Activated T-cell treated with anti-CD3 and anti-CD28 coated beads, Interleukin-2, amount 50 U/mL, for 4 hours (primary cell): ENCODE measurements around the gene KLHL2. TPM values are rescaled to one million over a fixed set of nuclear protein-coding genes. Genes with fewer than 3 reads are reported as not detected.
"Not testable (repeated sequence)": the region's sequence is repeated elsewhere in the genome, so short reads cannot be mapped to it uniquely, and the experiment has no call there.

Experiments used
- ATAC-seq, 2 donors: fragments of 200-7000 bp; cut with Tn5 transposase; one replicate each; pipeline ENCODE4 v1.10.0; 2021
- DNase-seq: peaks from one replicate; pipeline ENCODE4 v3.0.0-alpha.2; 2020
- H3K27me3 Mint-ChIP-seq: one replicate; pipeline ENCODE4 v1.8.0; 2021; ENCODE audit warnings: low read depth, mixed read lengths
- H3K36me3 Mint-ChIP-seq: one replicate; pipeline ENCODE4 v1.8.0; 2022; ENCODE audit warnings: mixed read lengths; ENCODE audit not compliant: insufficient read depth
- H3K4me1 Mint-ChIP-seq: one replicate; pipeline ENCODE4 v1.8.0; 2021; ENCODE audit warnings: low read depth, mixed read lengths
- H3K4me3 Mint-ChIP-seq: one replicate; pipeline ENCODE4 v1.8.0; 2021; ENCODE audit warnings: mild to moderate bottlenecking, moderate library complexity, mixed read lengths
- H3K9me3 Mint-ChIP-seq: one replicate; pipeline ENCODE4 v1.8.0; 2021; ENCODE audit warnings: mixed read lengths
- total RNA-seq, 3 donors: library from RNA; stranded (reverse); gene quantifications; one replicate each; pipeline ENCODE4 v1.2.1, GENCODE V29; 2021

KLHL2 gene
- total RNA-seq, 3 donors from 2014 or later: 13.8 to 19.3 (median 16.7) TPM

GRCh38 chr4:165273443-165273842 lies 66.1 kb downstream of the KLHL2 start:
- H3K4me1 Mint-ChIP-seq, DNase-seq, ATAC-seq, H3K4me3 Mint-ChIP-seq, H3K27me3 Mint-ChIP-seq, H3K9me3 Mint-ChIP-seq: not testable (repeated sequence)
- H3K36me3 Mint-ChIP-seq: peaks cover 34% of the 10 kb centered on the region

DNA sequence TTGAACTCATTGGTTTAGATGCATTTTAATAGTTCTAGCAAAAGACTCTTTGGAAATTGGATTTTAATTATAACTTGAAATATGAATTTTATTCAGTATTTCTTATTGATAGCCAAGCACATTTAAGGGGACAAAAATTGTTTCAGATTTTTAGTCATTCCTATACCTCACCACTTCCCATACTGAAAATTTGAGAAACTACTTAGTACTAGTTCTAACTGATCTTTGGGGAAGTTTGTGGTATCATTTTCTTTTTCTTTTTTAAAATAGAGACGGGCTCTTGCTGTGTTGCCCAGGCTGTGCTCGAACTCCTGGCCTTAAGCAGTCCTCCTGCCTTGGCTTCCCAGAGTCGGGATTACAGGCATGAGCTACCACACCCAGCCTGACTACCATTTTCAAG lies 68.0 kb downstream of the KLHL2 start:
- H3K27me3 Mint-ChIP-seq, H3K4me3 Mint-ChIP-seq, H3K4me1 Mint-ChIP-seq, DNase-seq, ATAC-seq, H3K9me3 Mint-ChIP-seq: not testable (repeated sequence)
- H3K36me3 Mint-ChIP-seq: peaks cover 31% of the 10 kb centered on the region

DNA sequence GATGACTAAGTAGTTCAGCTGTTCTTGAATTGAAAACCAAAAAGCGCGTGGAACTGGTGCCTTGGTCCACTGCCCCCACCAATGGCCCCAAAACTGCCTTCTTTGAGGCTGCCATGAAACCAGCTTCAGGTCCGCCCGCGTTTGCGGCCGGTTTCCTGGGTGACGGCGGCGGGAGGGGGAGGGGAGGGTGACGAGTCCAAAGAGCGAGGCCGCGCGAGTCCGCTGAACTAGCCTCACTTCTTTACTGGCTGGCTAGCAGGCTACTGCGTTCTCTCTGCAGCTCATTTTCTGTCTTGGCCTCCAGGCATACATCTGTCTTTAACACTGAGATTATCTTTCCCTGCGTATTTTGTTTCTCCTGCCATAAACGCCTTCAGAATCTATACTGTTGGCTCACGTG lies 72.2 kb downstream of the KLHL2 start:
- H3K36me3 Mint-ChIP-seq: peaks cover 31% of the 10 kb centered on the region
- H3K27me3 Mint-ChIP-seq, DNase-seq, ATAC-seq, H3K4me1 Mint-ChIP-seq, H3K9me3 Mint-ChIP-seq, H3K4me3 Mint-ChIP-seq: not testable (repeated sequence)

GRCh38 chr4:165284697-165285096 lies 77.3 kb downstream of the KLHL2 start:
- ATAC-seq, H3K4me3 Mint-ChIP-seq: not testable (repeated sequence)

DNA sequence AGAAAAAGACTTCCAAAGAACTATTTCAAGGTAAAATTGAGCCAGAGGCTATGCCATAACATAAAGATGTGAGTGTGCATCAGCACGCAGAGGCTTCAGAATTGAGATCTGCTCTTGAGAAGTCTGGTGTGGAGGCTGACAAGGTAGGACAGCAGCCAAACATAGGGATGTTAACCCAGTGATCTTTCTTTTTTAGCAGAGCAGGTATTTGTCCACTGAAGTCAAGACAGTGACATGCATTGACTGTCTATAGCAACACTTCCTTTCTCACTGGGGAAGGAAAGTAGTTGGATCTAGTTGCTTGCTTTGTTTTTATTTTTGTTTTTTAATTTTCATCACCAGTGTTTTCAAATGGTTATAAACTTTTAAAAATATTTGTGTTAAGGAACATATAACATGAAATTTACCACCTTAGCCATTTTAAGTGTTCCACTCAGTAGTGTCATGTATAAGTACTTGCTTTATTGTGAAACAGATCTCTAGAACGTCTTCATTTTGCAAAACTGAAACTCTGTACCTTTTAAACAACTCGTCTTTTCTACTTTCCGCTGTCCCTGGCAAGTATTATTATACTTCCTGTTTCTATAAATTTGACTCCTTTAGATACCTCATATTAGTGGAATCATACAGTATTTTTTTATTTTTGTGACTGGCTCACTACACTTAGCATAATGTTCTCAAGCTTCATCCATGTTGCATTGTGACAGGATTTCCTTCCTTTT lies 79.4 kb downstream of the KLHL2 start:
- H3K36me3 Mint-ChIP-seq: peaks cover 21% of the 10 kb centered on the region
- not testable (repeated sequence) for DNase-seq, H3K9me3 Mint-ChIP-seq, H3K27me3 Mint-ChIP-seq
- H3K4me3 Mint-ChIP-seq: peak overlapping the region; percentile 17
- peak in 1 of 2 donors; percentile 14 for ATAC-seq
- peaks cover 37% of the 10 kb centered on the region for H3K4me1 Mint-ChIP-seq

More at GRCh38 chr4:165284697-165285096, 77.3 kb downstream of the KLHL2 start:
- not testable (repeated sequence) for H3K9me3 Mint-ChIP-seq, H3K27me3 Mint-ChIP-seq, DNase-seq
- Mint-ChIP-seq H3K36me3 (peaks cover 21% of the 10 kb centered on the region), H3K4me1 (peaks cover 35% of the 10 kb centered on the region)

- Mint-ChIP-seq H3K9me3 (no peaks in the 10 kb centered on the region), H3K4me1 (peaks cover 37% of the 10 kb centered on the region), H3K36me3 (peaks cover 11% of the 10 kb centered on the region), H3K4me3 (no peak overlapping the region), H3K27me3 (no peaks in the 10 kb centered on the region)
- DNase-seq (no peak), ATAC-seq (no peak)
Observed at GRCh38 chr4:165288226-165288625, 80.9 kb downstream of the KLHL2 start.

- Mint-ChIP-seq H3K4me1 (peaks cover 37% of the 10 kb centered on the region), H3K9me3 (no peaks in the 10 kb centered on the region), H3K4me3 (no peak overlapping the region), H3K36me3 (peaks cover 11% of the 10 kb centered on the region), H3K27me3 (no peaks in the 10 kb centered on the region)
- DNase-seq (no peak), ATAC-seq (no peak)
Observed at GRCh38 chr4:165288639-165289422, 81.5 kb downstream of the KLHL2 start.

DNA sequence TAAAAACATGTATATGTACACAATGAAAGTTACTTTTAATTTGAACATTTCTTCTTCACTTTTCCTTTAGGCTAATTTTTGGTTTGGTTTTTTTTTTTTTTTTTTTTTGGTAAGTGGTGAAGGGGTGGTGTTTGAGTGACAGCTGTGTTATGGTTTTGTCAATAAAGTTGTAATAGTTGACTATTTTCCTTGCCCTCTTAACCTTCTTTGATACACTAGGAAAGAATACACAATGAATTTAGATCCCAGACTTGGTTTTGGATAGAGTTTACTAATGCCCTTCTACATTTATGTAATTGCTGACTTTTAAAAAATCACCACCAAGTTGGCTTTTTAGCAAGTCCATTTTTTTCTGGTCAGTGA lies 82.0 kb downstream of the KLHL2 start:
- no peak overlapping the region for H3K4me3 Mint-ChIP-seq
- no peaks in the 10 kb centered on the region for H3K27me3 Mint-ChIP-seq
- peaks cover 9% of the 10 kb centered on the region for H3K36me3 Mint-ChIP-seq
- DNase-seq (no peak), ATAC-seq (no peak)
- H3K4me1 Mint-ChIP-seq: peaks cover 42% of the 10 kb centered on the region
- H3K9me3 Mint-ChIP-seq: no peaks in the 10 kb centered on the region

DNA sequence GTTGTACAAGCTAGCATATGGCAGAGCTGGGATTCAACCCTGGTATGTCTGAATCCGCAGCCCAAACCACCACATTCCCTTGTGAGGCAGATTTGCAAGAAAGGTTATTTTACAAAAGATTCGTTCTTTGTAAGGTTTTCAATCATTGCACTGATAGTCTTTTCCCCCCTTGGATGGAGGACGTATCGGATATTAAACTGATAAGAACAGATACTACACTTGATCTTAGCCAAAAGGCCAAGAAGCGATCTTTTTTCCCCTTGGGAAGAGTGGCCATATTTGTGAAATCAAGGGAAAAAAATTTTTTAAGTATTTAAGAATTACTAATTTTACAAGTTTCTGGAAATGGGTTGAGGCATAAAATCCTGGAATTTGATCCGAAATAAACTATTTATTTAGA lies 85.7 kb downstream of the KLHL2 start:
- no peak for ATAC-seq
- H3K9me3 Mint-ChIP-seq: no peaks in the 10 kb centered on the region
- H3K36me3 Mint-ChIP-seq: peaks cover 15% of the 10 kb centered on the region
- no peak for DNase-seq
- H3K27me3 Mint-ChIP-seq: no peaks in the 10 kb centered on the region
- H3K4me1 Mint-ChIP-seq: peaks cover 29% of the 10 kb centered on the region
- H3K4me3 Mint-ChIP-seq: no peak overlapping the region

DNA sequence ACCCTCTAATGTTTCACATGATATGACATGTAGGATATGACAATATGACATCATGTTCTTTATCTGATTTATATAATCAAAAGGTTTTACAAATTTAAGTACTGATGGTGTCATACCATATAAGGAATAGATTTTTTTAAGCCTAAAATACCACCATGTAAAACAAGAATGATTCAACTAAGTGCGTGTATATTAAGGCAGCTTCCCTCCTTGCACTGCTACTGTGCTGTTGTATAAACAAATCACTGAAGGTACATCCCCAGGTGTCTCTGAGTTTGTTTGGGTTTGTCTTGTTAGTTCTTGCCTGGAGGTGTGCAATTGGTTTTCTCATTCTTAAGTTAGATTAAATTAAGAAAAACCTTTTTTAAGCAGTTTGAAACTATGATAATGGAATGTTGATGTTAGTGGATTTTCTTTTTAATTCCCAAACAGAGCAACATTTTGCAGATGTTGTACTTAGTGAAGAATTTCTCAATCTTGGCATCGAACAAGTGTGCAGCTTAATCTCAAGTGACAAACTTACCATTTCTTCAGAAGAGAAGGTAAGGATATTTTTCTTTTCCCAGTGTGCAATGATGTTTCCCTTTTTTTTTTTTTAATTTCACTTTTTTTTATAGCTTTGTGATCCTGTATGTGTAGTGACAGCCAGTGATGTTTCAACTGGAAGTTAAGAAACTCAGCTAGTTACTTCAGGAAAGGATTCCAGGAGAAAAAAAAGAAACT lies 86.7 kb downstream of the KLHL2 start:
- ATAC-seq (no peak), DNase-seq (no peak)
- Mint-ChIP-seq H3K36me3 (peaks cover 18% of the 10 kb centered on the region), H3K4me3 (no peak overlapping the region), H3K4me1 (peaks cover 21% of the 10 kb centered on the region), H3K27me3 (no peaks in the 10 kb centered on the region), H3K9me3 (no peaks in the 10 kb centered on the region)

DNA sequence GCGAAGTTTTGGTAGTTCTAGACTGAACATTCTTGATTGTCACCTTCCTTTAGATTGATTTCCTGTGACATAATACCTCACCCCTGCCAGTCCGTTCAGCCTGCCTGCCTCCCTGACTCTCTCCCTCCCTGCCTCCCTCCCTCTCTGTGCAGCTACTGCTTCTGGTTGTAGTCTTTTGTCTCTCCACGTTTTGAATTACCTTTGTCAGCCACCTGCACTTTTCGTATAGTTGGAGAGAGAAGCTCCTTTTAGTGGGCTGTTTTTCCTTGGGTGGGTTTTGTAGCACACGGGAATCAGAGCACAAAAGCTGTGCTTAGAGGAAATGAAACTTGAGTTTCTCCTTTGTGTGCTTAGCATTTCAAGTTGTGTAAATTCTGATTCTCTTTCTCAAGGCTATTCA lies 87.5 kb downstream of the KLHL2 start:
- H3K4me3 Mint-ChIP-seq: peak overlapping the region; percentile 45
- peaks cover 18% of the 10 kb centered on the region for H3K4me1 Mint-ChIP-seq
- DNase-seq (no peak), ATAC-seq (peak in 1 of 2 donors; percentile 46)
- H3K27me3 Mint-ChIP-seq: no peaks in the 10 kb centered on the region
- H3K9me3 Mint-ChIP-seq: no peaks in the 10 kb centered on the region
- peaks cover 21% of the 10 kb centered on the region for H3K36me3 Mint-ChIP-seq

- Mint-ChIP-seq H3K4me3 (no peak overlapping the region), H3K36me3 (peaks cover 20% of the 10 kb centered on the region), H3K4me1 (peaks cover 28% of the 10 kb centered on the region), H3K27me3 (no peaks in the 10 kb centered on the region), H3K9me3 (no peaks in the 10 kb centered on the region)
- no peak for ATAC-seq
- no peak for DNase-seq
Observed at GRCh38 chr4:165297626-165298025, 90.3 kb downstream of the KLHL2 start.

- ATAC-seq (no peak), DNase-seq (no peak)
- Mint-ChIP-seq H3K9me3 (no peaks in the 10 kb centered on the region), H3K27me3 (no peaks in the 10 kb centered on the region), H3K4me1 (peaks cover 25% of the 10 kb centered on the region), H3K4me3 (no peak overlapping the region), H3K36me3 (peaks cover 24% of the 10 kb centered on the region)
Observed at GRCh38 chr4:165299399-165300060, 92.2 kb downstream of the KLHL2 start.

DNA sequence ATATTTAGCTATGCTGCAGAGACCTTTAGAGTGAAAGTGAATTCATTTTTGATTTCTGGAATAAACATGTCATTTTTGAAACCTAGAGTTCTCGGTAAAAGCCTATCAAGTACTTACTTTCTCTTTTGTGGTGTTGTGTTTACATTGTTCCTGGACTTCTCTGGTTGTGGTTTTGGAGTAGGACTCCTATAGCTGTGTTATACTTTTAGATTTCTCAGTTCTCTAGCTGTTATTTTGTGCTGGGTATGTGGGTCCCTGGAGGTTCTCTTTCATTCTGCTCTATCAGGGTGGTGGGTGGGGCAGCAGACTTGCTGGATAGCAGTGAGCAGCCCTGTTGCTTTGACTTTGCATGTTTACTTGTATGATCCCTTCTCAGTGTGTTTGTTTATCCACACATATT lies 94.5 kb downstream of the KLHL2 start:
- ATAC-seq: peak; percentile 86 to 96
- no peaks in the 10 kb centered on the region for H3K27me3 Mint-ChIP-seq
- no peaks in the 10 kb centered on the region for H3K9me3 Mint-ChIP-seq
- peaks cover 24% of the 10 kb centered on the region for H3K36me3 Mint-ChIP-seq
- no peak for DNase-seq
- H3K4me1 Mint-ChIP-seq: peaks cover 15% of the 10 kb centered on the region
- H3K4me3 Mint-ChIP-seq: peak overlapping the region; percentile 69
